ENCODE results near the gene OR5D18. TPM values are rescaled to one million over a fixed set of nuclear protein-coding genes. Genes with fewer than 3 reads are reported as not detected.
"Not testable (repeated sequence)": the region's sequence is repeated elsewhere in the genome, so short reads cannot be mapped to it uniquely, and the experiment has no call there.

Gene OR5D18
- total RNA-seq: not detected
- long read RNA-seq: 0 reads

- intact Hi-C loops (cut with DNase I, micrococcal nuclease): no loop called here
- ATAC-seq: no peak
These were observed at the start of gene OR5D18 for GRCh38 chr11:55819330-55819729. TSS of gene OR5D18 (plus strand) at chr11:55819630. CDS start at chr11:55819630, 0 bp downstream.

GRCh38 chr11:55773138-55773537 is 46.3 kb upstream of the OR5D18 start, which contains the start of gene OR5D13:
TSS of gene OR5D13 (plus strand) at chr11:55773438. CDS start at chr11:55773438, 0 bp downstream.
- ATAC-seq (no peak), DNase-seq (no peak)
- intact Hi-C loops (cut with DNase I, micrococcal nuclease): no loop called here

More at GRCh38 chr11:55819330-55819729, at the start of gene OR5D18:
- no peak for DNase-seq

- no peak for DNase-seq
- intact Hi-C loops (cut with DNase I, micrococcal nuclease): no loop called here
- no peak for ATAC-seq
These were observed 27.8 kb upstream of the OR5D18 start for GRCh38 chr11:55791606-55792005.

DNA sequence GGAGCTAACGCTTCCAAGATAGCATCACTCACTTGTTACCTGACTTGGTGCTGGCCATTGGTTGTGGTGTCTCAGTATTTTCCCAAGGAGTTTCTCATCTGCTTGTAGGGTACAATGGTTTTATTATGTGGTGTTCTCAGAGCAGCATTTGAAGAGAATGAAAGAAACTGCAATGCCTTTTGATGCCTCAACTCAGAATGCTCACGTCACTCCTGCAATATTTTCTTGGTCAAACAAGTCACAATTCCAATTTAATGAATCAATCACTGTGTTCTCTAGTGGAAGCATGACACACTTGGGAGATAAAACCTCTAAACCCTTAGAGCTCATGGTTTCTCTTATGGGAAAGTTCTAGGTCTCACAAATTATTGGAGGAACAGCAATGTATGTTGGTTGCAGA is 26.1 kb upstream of the OR5D18 start:
- ATAC-seq: no peak
- DNase-seq: no peak
- intact Hi-C loops (cut with DNase I, micrococcal nuclease): no loop called here

DNA sequence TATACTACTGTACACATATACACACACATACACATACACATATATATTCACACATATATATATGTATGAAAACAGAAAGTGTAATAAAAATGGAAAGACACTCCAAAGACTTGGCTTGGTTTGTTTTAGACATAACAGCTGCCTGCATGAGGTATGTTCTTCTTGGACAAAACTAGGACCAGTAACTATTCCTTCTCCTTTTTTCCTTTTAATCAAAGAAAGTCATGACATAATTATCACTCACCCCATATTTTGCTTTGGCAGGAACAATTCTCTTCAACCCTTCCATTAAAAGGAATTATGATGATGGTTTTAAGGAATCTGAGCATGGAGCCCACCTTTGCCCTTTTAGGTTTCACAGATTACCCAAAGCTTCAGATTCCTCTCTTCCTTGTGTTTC is 24.2 kb upstream of the OR5D18 start, which contains the start of gene OR5D14:
Gene OR5D14, plus strand, starts transcription at position 301 of the 400 bp plus-strand sequence. Its CDS starts 0 bp downstream, at position 301.
- intact Hi-C loops (cut with DNase I, micrococcal nuclease): no loop called here
- ATAC-seq (no peak), DNase-seq (no peak)

GRCh38 chr11:55806248-55806647 is 13.2 kb upstream of the OR5D18 start:
- ATAC-seq (no peak), DNase-seq (no peak)
- intact Hi-C loops (cut with DNase I, micrococcal nuclease): no loop called here

- DNase-seq (no peak), ATAC-seq (no peak)
- intact Hi-C loops (cut with DNase I, micrococcal nuclease): no loop called here
These were observed 8.4 kb upstream of the OR5D18 start, which contains the start of gene OR5L1 for GRCh38 chr11:55811067-55811466. TSS of gene OR5L1 (plus strand) at chr11:55811367. CDS start at chr11:55811467, 100 bp downstream.

- intact Hi-C loops (cut with DNase I, micrococcal nuclease): no loop called here
- ATAC-seq: no peak
- DNase-seq: no peak
These were observed 7.5 kb downstream of the OR5D18 start, which contains the start of gene OR5L2 for GRCh38 chr11:55826919-55827318. TSS of gene OR5L2 (plus strand) at chr11:55827219. CDS start at chr11:55827219, 0 bp downstream.

- intact Hi-C loops (cut with DNase I, micrococcal nuclease): no loop called here
- ATAC-seq (no peak), DNase-seq (no peak)
These were observed 19.0 kb downstream of the OR5D18 start, which contains the start of gene OR5D16 for GRCh38 chr11:55838452-55838851. TSS of gene OR5D16 (plus strand) at chr11:55838752. CDS start at chr11:55838752, 0 bp downstream.

DNA sequence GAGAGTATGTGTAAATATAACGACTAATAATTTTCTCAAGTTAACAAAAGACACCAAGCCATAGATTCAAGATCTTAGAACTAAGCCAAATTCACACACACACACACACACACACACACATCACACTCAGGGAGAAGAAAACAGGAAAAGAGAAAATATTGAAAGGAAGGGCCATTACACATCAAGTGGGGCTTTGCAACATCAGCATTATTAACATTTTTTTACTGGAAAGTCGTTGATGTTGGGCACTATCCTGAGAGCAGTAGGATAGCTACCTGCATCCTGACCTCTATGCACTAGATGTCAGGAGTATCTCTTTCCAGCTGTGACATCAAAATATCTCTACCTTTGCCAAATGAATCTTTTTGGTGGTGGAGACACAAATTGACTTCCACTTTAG is 28.0 kb downstream of the OR5D18 start:
- no peak for DNase-seq
- intact Hi-C loops (cut with DNase I, micrococcal nuclease): no loop called here
- no peak for ATAC-seq

GRCh38 chr11:55849037-55849436 is 29.6 kb downstream of the OR5D18 start:
- intact Hi-C loops (cut with DNase I, micrococcal nuclease): no loop called here
- no peak for ATAC-seq

GRCh38 chr11:55852141-55852540 is 32.7 kb downstream of the OR5D18 start:
- intact Hi-C loops (cut with DNase I, micrococcal nuclease): no loop called here
- DNase-seq (no peak), ATAC-seq (no peak)

More at GRCh38 chr11:55849037-55849436, 29.6 kb downstream of the OR5D18 start:
- no peak for DNase-seq

DNA sequence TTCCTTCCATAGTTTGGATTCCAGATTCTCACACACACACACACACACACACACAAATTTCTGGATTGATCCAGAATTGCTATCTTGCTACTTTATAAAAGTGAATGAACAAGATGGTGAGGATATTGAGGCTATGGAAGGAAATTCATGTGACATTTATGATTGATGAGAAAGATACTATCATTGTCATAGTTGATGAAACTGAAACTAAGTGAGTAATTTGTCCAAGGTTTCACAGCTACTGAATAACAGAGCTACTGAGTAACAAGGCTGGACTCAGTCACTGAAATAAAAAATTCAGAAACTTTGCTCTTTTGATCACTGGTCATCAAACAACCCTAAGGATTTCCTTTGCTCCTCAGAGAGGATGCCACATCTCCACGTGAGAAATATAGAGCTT is 35.3 kb downstream of the OR5D18 start:
- intact Hi-C loops (cut with DNase I, micrococcal nuclease): no loop called here
- DNase-seq: no peak
- no peak for ATAC-seq

DNA sequence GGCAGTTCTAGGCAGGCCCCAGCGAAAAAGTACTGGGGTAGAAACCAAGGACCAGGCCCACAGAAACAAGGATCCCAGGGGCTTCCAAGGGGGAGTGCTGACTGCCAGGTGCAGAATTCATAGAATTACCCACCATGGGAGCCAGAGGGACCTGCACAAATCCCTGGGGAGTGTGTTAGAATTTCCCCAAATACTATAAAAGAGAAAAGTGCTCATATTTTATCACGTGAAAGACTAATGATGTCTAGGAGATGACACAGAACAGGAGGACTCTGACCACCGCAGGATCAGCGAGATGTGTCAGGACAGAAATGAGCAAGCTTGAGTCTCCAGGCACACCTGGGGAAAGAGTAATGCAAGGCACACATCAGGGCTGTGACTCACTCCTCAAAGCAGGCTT is 47.9 kb downstream of the OR5D18 start:
- ATAC-seq; DNase-seq; intact Hi-C loops (cut with DNase I, micrococcal nuclease): not testable (repeated sequence)

Other genes with a start within 250 kb of the OR5D18 start
- not detected for gene OR4C16, start 247.5 kb upstream of the OR5D18 start, total RNA-seq
- not detected for gene OR4C11, start 212.0 kb upstream of the OR5D18 start, total RNA-seq
- not detected for gene OR4P4, start 184.5 kb upstream of the OR5D18 start, total RNA-seq
- gene OR4S2, start 171.3 kb upstream of the OR5D18 start, total RNA-seq: not detected
- gene OR4C6, start 157.4 kb upstream of the OR5D18 start, total RNA-seq: not detected
- gene OR5D13, start 46.2 kb upstream of the OR5D18 start, total RNA-seq: not detected
- not detected for gene OR5D14, start 24.1 kb upstream of the OR5D18 start, total RNA-seq
- gene OR5L1, start 8.3 kb upstream of the OR5D18 start, total RNA-seq: not detected
- not detected for gene OR5L2, start 7.6 kb downstream of the OR5D18 start, total RNA-seq
- not detected for gene OR5D16, start 19.1 kb downstream of the OR5D18 start, total RNA-seq
- not detected for gene TRIM51, start 63.7 kb downstream of the OR5D18 start, total RNA-seq
- not detected for gene OR5W2, start 95.0 kb downstream of the OR5D18 start, total RNA-seq
- not detected for gene OR5I1, start 116.8 kb downstream of the OR5D18 start, total RNA-seq
- gene OR10AG1, start 150.3 kb downstream of the OR5D18 start, total RNA-seq: not detected
- not detected for gene OR5F1, start 175.0 kb downstream of the OR5D18 start, total RNA-seq
- not detected for gene OR5AS1, start 208.0 kb downstream of the OR5D18 start, total RNA-seq

All from left colon (tissue), 2 donors.